ENCODE data around the gene ATP6AP1. TPM values are rescaled to one million over a fixed set of nuclear protein-coding genes. Genes with fewer than 3 reads are reported as not detected.

ATP6AP1 gene
- total and polyA plus RNA-seq, 9 of the 15 experiments (the other 6 are each of a cell fraction or from before 2014, with no cell fraction given), result 8.3 to 90.5 (median 52.9) TPM

DNA sequence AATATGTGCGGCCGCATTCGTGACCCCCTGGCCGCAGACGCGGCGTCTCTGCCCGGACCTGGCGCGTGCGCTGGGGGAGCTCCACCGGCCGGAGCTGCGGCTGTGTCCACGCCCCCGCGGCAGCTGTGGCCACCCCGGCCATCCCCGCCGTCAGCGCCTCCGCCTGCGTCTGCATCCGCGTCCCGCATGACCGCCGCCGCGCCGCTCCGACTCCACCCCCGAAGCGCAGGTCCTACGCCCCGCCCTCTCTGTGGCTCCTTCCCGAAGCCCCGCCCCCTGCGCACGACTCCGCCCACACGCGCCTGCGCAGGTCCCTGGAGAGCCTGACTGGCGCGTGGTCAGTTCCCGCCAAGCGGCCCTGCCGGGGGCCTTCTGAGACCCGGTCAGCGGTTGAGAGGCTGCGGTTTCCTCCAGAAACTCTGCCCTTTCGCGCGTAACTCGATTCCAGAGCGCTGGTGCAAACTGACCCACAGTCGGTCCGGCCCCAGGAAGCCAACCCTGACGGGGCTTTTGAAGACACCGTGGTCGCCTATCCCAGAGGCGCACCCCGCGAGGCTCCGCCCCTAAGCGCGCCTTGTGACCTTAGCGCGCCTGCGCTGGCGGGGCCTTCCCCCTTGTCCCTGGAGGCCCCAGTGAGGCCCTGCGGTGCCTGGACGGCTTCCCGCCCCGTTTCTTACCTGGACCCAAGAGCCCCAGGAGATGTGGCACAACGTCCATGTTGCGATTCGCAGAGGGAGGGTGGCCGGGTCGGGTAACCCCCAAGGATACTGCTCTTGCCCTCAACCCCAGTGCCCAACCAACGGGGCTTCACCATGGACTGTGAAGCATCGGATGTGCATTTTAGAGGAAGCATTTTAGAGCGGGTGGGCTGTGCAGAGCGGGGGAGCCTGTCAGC lies 50.5 kb downstream of the ATP6AP1 start, which contains the start of gene LAGE3 (continued):
- TF ChIP-seq ZNF121 (CRISPR knock-in tag; conservative IDR thresholded peaks at IDR 0.05) (no peak), SAFB (IDR thresholded peaks at IDR 0.05; ENCODE audit: borderline replicate concordance, low read depth, low read length) (peak; percentile 41; the same call in 1 of the 2 replicates), ELF2 (CRISPR knock-in tag; IDR thresholded peaks at IDR 0.05) (no peak), NCOA6 (IDR thresholded peaks at IDR 0.05) (0 out of 2 replicates have a peak, but pooled peaks have one; percentile 36), BRD4 (IDR thresholded peaks at IDR 0.05) (no peak), BRCA1 (IDR thresholded peaks at IDR 0.05) (no peak), BRCA1 (CRISPR knock-in tag; IDR thresholded peaks at IDR 0.05) (no peak), NFE2 (IDR thresholded peaks at IDR 0.05; ENCODE audit: low read depth) (no peak), ARHGAP35 (IDR thresholded peaks at IDR 0.05; ENCODE audit: partially characterized antibody) (no peak), PPARD (CRISPR knock-in tag; IDR thresholded peaks at IDR 0.05) (no peak), RBBP5 (IDR thresholded peaks at IDR 0.05; ENCODE audit: borderline replicate concordance, insufficient read depth, low read length, poor library complexity, severe bottlenecking) (no peak), GATA2 (CRISPR knock-in tag; IDR thresholded peaks at IDR 0.05) (no peak), EZH2 (IDR thresholded peaks at IDR 0.05; ENCODE audit: borderline replicate concordance, low read depth, low read length) (no peak), HEY1 (CRISPR knock-in tag; IDR thresholded peaks at IDR 0.05; ENCODE audit: borderline replicate concordance) (no peak), ZNF133 (CRISPR knock-in tag; IDR thresholded peaks at IDR 0.05) (no peak), BRF1 (IDR thresholded peaks at IDR 0.05; ENCODE audit: borderline replicate concordance, extremely low read depth, insufficient read length) (no peak), HDAC1 (IDR thresholded peaks at IDR 0.05) (peak in 1 of 2 experiments; percentile 26; a peak in 1 of 4 replicates), DPF2 (IDR thresholded peaks at IDR 0.05) (no peak)
- TF ChIP-seq, protein P1, sequence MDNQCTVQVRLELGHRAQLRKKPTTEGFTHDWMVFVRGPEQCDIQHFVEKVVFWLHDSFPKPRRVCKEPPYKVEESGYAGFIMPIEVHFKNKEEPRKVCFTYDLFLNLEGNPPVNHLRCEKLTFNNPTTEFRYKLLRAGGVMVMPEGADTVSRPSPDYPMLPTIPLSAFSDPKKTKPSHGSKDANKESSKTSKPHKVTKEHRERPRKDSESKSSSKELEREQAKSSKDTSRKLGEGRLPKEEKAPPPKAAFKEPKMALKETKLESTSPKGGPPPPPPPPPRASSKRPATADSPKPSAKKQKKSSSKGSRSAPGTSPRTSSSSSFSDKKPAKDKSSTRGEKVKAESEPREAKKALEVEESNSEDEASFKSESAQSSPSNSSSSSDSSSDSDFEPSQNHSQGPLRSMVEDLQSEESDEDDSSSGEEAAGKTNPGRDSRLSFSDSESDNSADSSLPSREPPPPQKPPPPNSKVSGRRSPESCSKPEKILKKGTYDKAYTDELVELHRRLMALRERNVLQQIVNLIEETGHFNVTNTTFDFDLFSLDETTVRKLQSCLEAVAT (IDR thresholded peaks at IDR 0.05), result no peak
- TF ChIP-seq, protein P2, sequence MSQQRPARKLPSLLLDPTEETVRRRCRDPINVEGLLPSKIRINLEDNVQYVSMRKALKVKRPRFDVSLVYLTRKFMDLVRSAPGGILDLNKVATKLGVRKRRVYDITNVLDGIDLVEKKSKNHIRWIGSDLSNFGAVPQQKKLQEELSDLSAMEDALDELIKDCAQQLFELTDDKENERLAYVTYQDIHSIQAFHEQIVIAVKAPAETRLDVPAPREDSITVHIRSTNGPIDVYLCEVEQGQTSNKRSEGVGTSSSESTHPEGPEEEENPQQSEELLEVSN (IDR thresholded peaks at IDR 0.05; ENCODE audit: borderline replicate concordance in 1 of 2, extremely low read depth in 1 of 2, insufficient read depth in 1 of 2, insufficient read length in 1 of 2, low read depth in 1 of 2, low read length in 1 of 2, poor library complexity in 1 of 2, severe bottlenecking in 1 of 2), result peak; percentile 99 to 100
- TF ChIP-seq, protein P3, sequence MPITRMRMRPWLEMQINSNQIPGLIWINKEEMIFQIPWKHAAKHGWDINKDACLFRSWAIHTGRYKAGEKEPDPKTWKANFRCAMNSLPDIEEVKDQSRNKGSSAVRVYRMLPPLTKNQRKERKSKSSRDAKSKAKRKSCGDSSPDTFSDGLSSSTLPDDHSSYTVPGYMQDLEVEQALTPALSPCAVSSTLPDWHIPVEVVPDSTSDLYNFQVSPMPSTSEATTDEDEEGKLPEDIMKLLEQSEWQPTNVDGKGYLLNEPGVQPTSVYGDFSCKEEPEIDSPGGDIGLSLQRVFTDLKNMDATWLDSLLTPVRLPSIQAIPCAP (CRISPR knock-in tag; IDR thresholded peaks at IDR 0.05; ENCODE audit: borderline replicate concordance), result no peak
- TF ChIP-seq, protein P4, sequence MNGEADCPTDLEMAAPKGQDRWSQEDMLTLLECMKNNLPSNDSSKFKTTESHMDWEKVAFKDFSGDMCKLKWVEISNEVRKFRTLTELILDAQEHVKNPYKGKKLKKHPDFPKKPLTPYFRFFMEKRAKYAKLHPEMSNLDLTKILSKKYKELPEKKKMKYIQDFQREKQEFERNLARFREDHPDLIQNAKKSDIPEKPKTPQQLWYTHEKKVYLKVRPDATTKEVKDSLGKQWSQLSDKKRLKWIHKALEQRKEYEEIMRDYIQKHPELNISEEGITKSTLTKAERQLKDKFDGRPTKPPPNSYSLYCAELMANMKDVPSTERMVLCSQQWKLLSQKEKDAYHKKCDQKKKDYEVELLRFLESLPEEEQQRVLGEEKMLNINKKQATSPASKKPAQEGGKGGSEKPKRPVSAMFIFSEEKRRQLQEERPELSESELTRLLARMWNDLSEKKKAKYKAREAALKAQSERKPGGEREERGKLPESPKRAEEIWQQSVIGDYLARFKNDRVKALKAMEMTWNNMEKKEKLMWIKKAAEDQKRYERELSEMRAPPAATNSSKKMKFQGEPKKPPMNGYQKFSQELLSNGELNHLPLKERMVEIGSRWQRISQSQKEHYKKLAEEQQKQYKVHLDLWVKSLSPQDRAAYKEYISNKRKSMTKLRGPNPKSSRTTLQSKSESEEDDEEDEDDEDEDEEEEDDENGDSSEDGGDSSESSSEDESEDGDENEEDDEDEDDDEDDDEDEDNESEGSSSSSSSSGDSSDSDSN (IDR thresholded peaks at IDR 0.05; ENCODE audit: borderline replicate concordance in 1 of 2, low read depth in 2 of 2, low read length in 2 of 2), result 0 out of 4 replicates have a peak, but pooled peaks of 1 of the 2 experiments have one; percentile 4

All from K562 (cell line).